Measurements from ENCODE around the gene TMEM184A. TPM values are rescaled to one million over a fixed set of nuclear protein-coding genes. Genes with fewer than 3 reads are reported as not detected.

Gene TMEM184A
- total RNA-seq, 2 donors from 2014 or later, result 1.5 TPM; not detected in 1

- Histone ChIP-seq H3K36me3 (peaks cover 45% of the 10 kb centered on the region), H3K27me3 (replicated peaks; ENCODE audit: insufficient read depth) (no peaks in the 10 kb centered on the region), H3K27ac (no peak overlapping the region), H3K4me1 (ENCODE audit: control insufficient read depth in 1 of 2, low read depth in 2 of 2) (peaks cover 4 to 19% of the 10 kb centered on the region in 2 donors), H3K9me3 (no peaks in the 10 kb centered on the region), H3K4me3 (no peak overlapping the region)
- DNase-seq (ENCODE audit: low spot score), result no peak
- no peak for TF ChIP-seq CTCF (IDR thresholded peaks at IDR 0.05)
- no peak for ATAC-seq (ENCODE audit: insufficient number of reproducible peaks, low FRiP score, low read depth)
These were observed 12.9 kb downstream of the TMEM184A start for GRCh38 chr7:1542841-1543747.

GRCh38 chr7:1542329-1542728, 13.7 kb downstream of the TMEM184A start:
- Histone ChIP-seq H3K36me3 (peaks cover 45% of the 10 kb centered on the region), H3K27ac (no peak overlapping the region), H3K27me3 (replicated peaks; ENCODE audit: insufficient read depth) (no peaks in the 10 kb centered on the region), H3K4me3 (no peak overlapping the region), H3K4me1 (ENCODE audit: control insufficient read depth in 1 of 2, low read depth in 2 of 2) (peaks cover 4 to 19% of the 10 kb centered on the region in 2 donors), H3K9me3 (no peaks in the 10 kb centered on the region)
- ATAC-seq (ENCODE audit: insufficient number of reproducible peaks, low FRiP score, low read depth), result no peak
- no peak for TF ChIP-seq CTCF (IDR thresholded peaks at IDR 0.05)
- DNase-seq (ENCODE audit: low spot score), result no peak

GRCh38 chr7:1541431-1542162, 14.4 kb downstream of the TMEM184A start:
- no peak for DNase-seq (ENCODE audit: low spot score)
- H3K27me3 ChIP-seq (replicated peaks; ENCODE audit: insufficient read depth), result no peaks in the 10 kb centered on the region
- H3K27ac ChIP-seq, result no peak overlapping the region
- TF ChIP-seq CTCF (IDR thresholded peaks at IDR 0.05), result no peak
- peaks cover 4 to 24% of the 10 kb centered on the region in 2 donors for H3K4me1 ChIP-seq (ENCODE audit: control insufficient read depth in 1 of 2, low read depth in 2 of 2)
- H3K4me3 ChIP-seq, result no peak overlapping the region
- ATAC-seq (ENCODE audit: insufficient number of reproducible peaks, low FRiP score, low read depth), result no peak
- H3K36me3 ChIP-seq, result peaks cover 45% of the 10 kb centered on the region
- no peaks in the 10 kb centered on the region for H3K9me3 ChIP-seq

- Histone ChIP-seq H3K36me3 (peaks cover 45% of the 10 kb centered on the region), H3K27me3 (replicated peaks; ENCODE audit: insufficient read depth) (no peaks in the 10 kb centered on the region), H3K4me1 (ENCODE audit: control insufficient read depth in 1 of 2, low read depth in 2 of 2) (peaks cover 8 to 32% of the 10 kb centered on the region in 2 donors), H3K27ac (no peak overlapping the region), H3K4me3 (no peak overlapping the region), H3K9me3 (no peaks in the 10 kb centered on the region)
- ATAC-seq (ENCODE audit: insufficient number of reproducible peaks, low FRiP score, low read depth), result no peak
- no peak for TF ChIP-seq CTCF (IDR thresholded peaks at IDR 0.05)
- DNase-seq (ENCODE audit: low spot score), result no peak
These were observed 15.2 kb downstream of the TMEM184A start for GRCh38 chr7:1540776-1541271.

Measured in thoracic aorta (tissue), 2 donors.